ENCODE results near the gene TCF4. TPM values are rescaled to one million over a fixed set of nuclear protein-coding genes. Genes with fewer than 3 reads are reported as not detected.

Gene TCF4
- total and polyA plus RNA-seq, 4 donors: 4.3 to 15.3 (median 11.5) TPM

DNA sequence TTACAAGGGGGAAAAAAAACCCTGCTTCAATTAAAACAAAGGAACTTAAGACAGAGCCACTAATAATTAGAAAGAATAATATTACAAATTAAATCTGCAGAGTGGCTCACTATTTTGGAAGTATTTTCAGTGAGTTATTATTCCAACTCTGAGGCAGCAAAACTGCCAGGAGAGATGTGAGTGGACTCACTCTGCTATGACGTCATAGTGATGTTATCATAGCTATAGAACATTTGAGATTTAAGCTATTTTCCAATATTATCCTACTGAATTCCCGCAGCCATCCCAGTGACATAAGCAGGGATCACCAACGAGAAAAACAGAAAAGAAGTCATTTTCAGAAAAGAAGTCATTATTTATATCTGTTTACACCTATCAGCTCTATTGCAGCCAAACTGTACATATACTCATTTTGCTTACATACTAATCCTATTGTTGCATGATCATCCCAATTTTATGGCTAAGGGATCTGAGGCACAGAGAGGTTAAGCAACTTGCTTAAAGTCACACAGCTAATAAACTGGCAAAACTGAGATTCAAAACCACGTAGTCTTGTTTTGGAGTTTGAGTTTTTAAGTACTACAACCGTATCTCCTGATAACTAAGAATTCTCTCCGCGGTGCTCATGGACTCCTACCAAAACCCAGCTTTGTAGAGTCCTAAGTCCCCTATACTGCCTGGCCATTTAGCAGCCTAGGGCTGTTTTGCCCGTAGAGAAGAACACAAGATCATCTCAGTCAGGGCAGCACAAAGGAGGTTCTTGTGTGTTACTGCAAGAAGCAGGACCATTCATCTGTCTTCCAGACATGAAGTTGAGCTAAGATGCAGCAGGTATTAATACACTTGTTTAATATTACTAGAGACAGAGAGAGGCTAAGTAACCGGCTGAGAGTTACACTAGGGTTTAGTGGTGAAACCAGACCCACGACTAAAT lies 299.8 kb downstream of the TCF4 start:
- H3K36me3 ChIP-seq (ENCODE audit: control insufficient read depth in 4 of 4, insufficient read depth in 3 of 4, low read depth in 1 of 4, low read length in 3 of 4): no peaks in the 10 kb centered on the region
- H3K9me3 ChIP-seq (ENCODE audit: control insufficient read depth in 4 of 4, low read length in 3 of 4): no peaks in the 10 kb centered on the region
- H3K4me3 ChIP-seq (ENCODE audit: low read depth in 1 of 3, low read length in 3 of 3): no peak overlapping the region
- no peaks in the 10 kb centered on the region for H3K4me1 ChIP-seq (ENCODE audit: control insufficient read depth in 4 of 4, insufficient read depth in 4 of 4, low read length in 3 of 4)
- no peak overlapping the region for H3K9ac ChIP-seq (ENCODE audit: low read depth in 1 of 2, low read length in 2 of 2)
- DNase-seq (ENCODE audit: low spot score): no peak
- no peak overlapping the region for H3K27ac ChIP-seq (ENCODE audit: low read depth in 1 of 2, low read length in 2 of 2)
- 81% methylated on average over 10 of the region's 10 CpGs for whole genome bisulfite sequencing
- no peaks in the 10 kb centered on the region for H3K27me3 ChIP-seq (ENCODE audit: control insufficient read depth in 4 of 4, insufficient read depth in 4 of 4, low read length in 3 of 4)
- TF ChIP-seq JUND (IDR thresholded peaks at IDR 0.05): no peak
- no peak for TF ChIP-seq GABPA (IDR thresholded peaks at IDR 0.05 in 1 of 2, conservative IDR thresholded peaks at IDR 0.05 in 1 of 2)
- no peak for TF ChIP-seq RXRA (IDR thresholded peaks at IDR 0.05)
- TF ChIP-seq TAF1 (conservative IDR thresholded peaks at IDR 0.05): no peak
- no peak for TF ChIP-seq HNF4A (conservative IDR thresholded peaks at IDR 0.05)
- no peak for TF ChIP-seq EGR1 (IDR thresholded peaks at IDR 0.05; ENCODE audit: low read depth in 2 of 2)
- TF ChIP-seq, protein P1, sequence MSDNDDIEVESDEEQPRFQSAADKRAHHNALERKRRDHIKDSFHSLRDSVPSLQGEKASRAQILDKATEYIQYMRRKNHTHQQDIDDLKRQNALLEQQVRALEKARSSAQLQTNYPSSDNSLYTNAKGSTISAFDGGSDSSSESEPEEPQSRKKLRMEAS (IDR thresholded peaks at IDR 0.05): no peak
- no peak for TF ChIP-seq FOXA2 (IDR thresholded peaks at IDR 0.05)
- no peak for TF ChIP-seq NR2F2 (IDR thresholded peaks at IDR 0.05)

DNA sequence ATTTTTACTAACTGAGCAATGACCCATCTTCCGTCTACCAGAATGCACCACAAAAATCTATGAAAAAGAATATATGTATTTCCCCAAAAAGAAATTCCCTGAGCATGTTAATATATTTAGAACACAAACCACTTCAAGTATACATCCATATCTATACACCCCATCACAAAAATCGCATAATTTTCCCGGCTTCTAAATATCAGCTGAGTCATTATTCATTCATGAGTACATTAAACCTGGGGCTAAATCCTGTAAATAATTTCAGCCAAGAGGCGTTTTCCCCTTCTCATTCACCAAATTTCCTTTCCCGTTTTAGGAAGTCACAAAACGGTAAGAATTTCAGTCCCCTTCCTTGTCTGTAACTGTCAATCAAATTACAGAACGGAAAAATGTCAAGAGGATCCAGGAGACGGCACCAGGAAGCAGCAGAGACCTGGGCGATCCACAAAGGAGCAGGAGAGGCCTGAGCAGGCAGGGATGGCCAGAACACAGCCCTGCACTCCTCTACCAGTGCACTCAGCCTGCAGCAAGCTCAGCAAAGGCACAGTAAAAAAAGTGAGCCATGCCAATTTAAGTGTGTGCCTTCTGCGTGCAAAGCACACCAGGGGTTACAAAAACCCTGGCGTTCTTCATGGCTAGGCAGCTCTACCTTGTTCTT lies 300.7 kb downstream of the TCF4 start:
- Histone ChIP-seq H3K4me3 (ENCODE audit: low read depth in 1 of 3, low read length in 3 of 3) (no peak overlapping the region), H3K27ac (ENCODE audit: low read depth in 1 of 2, low read length in 2 of 2) (no peak overlapping the region), H3K9me3 (ENCODE audit: control insufficient read depth in 4 of 4, low read length in 3 of 4) (no peaks in the 10 kb centered on the region), H3K27me3 (ENCODE audit: control insufficient read depth in 4 of 4, insufficient read depth in 4 of 4, low read length in 3 of 4) (no peaks in the 10 kb centered on the region), H3K4me1 (ENCODE audit: control insufficient read depth in 4 of 4, insufficient read depth in 4 of 4, low read length in 3 of 4) (no peaks in the 10 kb centered on the region), H3K36me3 (ENCODE audit: control insufficient read depth in 4 of 4, insufficient read depth in 3 of 4, low read depth in 1 of 4, low read length in 3 of 4) (no peaks in the 10 kb centered on the region), H3K9ac (ENCODE audit: low read depth in 1 of 2, low read length in 2 of 2) (no peak overlapping the region)
- no peak for DNase-seq (ENCODE audit: low spot score)
- TF ChIP-seq FOXA2 (IDR thresholded peaks at IDR 0.05) (no peak), YY1 (IDR thresholded peaks at IDR 0.05) (no peak), RXRA (IDR thresholded peaks at IDR 0.05) (no peak), NR2F2 (IDR thresholded peaks at IDR 0.05) (no peak), SP1 (IDR thresholded peaks at IDR 0.05) (no peak), EGR1 (IDR thresholded peaks at IDR 0.05; ENCODE audit: low read depth in 2 of 2) (no peak), FOXA1 (IDR thresholded peaks at IDR 0.05) (no peak), RAD21 (IDR thresholded peaks at IDR 0.05) (no peak), HNF4A (conservative IDR thresholded peaks at IDR 0.05) (no peak), TAF1 (conservative IDR thresholded peaks at IDR 0.05) (no peak), HNF4G (IDR thresholded peaks at IDR 0.05) (no peak), GABPA (IDR thresholded peaks at IDR 0.05 in 1 of 2, conservative IDR thresholded peaks at IDR 0.05 in 1 of 2) (no peak), JUND (IDR thresholded peaks at IDR 0.05) (no peak)
- TF ChIP-seq, protein P1 (IDR thresholded peaks at IDR 0.05): no peak
- TF ChIP-seq, protein P2, sequence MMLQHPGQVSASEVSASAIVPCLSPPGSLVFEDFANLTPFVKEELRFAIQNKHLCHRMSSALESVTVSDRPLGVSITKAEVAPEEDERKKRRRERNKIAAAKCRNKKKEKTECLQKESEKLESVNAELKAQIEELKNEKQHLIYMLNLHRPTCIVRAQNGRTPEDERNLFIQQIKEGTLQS (IDR thresholded peaks at IDR 0.05): no peak
- TF ChIP-seq, protein P3, sequence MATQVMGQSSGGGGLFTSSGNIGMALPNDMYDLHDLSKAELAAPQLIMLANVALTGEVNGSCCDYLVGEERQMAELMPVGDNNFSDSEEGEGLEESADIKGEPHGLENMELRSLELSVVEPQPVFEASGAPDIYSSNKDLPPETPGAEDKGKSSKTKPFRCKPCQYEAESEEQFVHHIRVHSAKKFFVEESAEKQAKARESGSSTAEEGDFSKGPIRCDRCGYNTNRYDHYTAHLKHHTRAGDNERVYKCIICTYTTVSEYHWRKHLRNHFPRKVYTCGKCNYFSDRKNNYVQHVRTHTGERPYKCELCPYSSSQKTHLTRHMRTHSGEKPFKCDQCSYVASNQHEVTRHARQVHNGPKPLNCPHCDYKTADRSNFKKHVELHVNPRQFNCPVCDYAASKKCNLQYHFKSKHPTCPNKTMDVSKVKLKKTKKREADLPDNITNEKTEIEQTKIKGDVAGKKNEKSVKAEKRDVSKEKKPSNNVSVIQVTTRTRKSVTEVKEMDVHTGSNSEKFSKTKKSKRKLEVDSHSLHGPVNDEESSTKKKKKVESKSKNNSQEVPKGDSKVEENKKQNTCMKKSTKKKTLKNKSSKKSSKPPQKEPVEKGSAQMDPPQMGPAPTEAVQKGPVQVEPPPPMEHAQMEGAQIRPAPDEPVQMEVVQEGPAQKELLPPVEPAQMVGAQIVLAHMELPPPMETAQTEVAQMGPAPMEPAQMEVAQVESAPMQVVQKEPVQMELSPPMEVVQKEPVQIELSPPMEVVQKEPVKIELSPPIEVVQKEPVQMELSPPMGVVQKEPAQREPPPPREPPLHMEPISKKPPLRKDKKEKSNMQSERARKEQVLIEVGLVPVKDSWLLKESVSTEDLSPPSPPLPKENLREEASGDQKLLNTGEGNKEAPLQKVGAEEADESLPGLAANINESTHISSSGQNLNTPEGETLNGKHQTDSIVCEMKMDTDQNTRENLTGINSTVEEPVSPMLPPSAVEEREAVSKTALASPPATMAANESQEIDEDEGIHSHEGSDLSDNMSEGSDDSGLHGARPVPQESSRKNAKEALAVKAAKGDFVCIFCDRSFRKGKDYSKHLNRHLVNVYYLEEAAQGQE (IDR thresholded peaks at IDR 0.05): no peak
- TF ChIP-seq, protein P4, sequence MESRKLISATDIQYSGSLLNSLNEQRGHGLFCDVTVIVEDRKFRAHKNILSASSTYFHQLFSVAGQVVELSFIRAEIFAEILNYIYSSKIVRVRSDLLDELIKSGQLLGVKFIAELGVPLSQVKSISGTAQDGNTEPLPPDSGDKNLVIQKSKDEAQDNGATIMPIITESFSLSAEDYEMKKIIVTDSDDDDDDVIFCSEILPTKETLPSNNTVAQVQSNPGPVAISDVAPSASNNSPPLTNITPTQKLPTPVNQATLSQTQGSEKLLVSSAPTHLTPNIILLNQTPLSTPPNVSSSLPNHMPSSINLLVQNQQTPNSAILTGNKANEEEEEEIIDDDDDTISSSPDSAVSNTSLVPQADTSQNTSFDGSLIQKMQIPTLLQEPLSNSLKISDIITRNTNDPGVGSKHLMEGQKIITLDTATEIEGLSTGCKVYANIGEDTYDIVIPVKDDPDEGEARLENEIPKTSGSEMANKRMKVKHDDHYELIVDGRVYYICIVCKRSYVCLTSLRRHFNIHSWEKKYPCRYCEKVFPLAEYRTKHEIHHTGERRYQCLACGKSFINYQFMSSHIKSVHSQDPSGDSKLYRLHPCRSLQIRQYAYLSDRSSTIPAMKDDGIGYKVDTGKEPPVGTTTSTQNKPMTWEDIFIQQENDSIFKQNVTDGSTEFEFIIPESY (IDR thresholded peaks at IDR 0.05): no peak
- TF ChIP-seq, protein P5, sequence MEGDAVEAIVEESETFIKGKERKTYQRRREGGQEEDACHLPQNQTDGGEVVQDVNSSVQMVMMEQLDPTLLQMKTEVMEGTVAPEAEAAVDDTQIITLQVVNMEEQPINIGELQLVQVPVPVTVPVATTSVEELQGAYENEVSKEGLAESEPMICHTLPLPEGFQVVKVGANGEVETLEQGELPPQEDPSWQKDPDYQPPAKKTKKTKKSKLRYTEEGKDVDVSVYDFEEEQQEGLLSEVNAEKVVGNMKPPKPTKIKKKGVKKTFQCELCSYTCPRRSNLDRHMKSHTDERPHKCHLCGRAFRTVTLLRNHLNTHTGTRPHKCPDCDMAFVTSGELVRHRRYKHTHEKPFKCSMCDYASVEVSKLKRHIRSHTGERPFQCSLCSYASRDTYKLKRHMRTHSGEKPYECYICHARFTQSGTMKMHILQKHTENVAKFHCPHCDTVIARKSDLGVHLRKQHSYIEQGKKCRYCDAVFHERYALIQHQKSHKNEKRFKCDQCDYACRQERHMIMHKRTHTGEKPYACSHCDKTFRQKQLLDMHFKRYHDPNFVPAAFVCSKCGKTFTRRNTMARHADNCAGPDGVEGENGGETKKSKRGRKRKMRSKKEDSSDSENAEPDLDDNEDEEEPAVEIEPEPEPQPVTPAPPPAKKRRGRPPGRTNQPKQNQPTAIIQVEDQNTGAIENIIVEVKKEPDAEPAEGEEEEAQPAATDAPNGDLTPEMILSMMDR (IDR thresholded peaks at IDR 0.05; ENCODE audit: low read depth, low read length, missing input control): no peak
- 70% methylated on average over 11 of the region's 11 CpGs for WGBS
